ENCODE results near the gene NTF3.

DNA sequence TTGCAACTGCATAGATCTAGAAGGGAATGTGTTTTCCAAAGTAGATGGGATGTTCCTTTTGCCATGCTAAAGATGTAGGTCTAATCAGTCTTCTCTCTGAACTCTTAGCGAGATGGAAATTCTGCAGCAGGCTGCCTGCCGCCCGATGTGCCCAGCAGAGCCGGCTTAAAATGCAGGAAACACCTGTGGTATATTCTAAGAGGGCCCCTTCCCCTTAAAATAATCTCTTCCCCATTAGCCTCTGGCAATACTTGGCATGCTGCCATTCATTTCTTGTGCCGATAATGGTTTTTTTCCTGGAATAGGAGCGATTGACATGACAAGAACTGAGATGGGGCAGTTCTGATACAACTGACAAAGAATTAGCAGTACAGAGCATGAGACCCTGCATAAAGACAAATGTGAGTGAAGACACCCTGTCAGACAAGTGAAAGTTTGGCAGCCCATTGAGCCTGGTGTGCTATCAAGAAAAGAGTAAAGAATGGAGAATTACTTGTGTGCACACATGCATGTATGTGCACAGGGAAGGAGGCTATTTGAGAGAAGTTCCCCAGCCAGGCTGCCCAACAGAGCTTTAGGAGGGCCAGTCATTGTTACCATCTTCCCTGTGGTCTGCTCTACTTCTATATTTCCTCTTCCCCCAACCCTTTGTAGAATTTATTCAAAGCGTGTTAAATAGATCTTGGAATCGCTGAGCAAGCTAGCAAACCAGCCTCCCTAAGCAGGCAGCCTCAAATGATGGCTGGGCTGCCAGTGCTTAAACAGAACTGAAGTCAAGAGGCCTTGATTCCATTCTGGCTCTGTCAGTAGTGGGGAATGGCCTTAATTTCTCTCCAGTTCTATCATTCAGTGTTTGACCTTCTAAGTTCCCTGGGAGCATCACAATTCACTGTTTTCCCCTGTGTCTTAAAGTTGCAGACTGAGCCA, 29.6 kb upstream of the NTF3 start:
- no peak for TF ChIP-seq POLR2A (IDR thresholded peaks at IDR 0.05)
- TF ChIP-seq, protein P1, sequence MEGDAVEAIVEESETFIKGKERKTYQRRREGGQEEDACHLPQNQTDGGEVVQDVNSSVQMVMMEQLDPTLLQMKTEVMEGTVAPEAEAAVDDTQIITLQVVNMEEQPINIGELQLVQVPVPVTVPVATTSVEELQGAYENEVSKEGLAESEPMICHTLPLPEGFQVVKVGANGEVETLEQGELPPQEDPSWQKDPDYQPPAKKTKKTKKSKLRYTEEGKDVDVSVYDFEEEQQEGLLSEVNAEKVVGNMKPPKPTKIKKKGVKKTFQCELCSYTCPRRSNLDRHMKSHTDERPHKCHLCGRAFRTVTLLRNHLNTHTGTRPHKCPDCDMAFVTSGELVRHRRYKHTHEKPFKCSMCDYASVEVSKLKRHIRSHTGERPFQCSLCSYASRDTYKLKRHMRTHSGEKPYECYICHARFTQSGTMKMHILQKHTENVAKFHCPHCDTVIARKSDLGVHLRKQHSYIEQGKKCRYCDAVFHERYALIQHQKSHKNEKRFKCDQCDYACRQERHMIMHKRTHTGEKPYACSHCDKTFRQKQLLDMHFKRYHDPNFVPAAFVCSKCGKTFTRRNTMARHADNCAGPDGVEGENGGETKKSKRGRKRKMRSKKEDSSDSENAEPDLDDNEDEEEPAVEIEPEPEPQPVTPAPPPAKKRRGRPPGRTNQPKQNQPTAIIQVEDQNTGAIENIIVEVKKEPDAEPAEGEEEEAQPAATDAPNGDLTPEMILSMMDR (IDR thresholded peaks at IDR 0.05), result no peak

Measured in prostate gland (tissue), 2 donors.